MM.1S (cell line): ENCODE results near the gene MAMLD1.

Experiments used
- DNase-seq: peaks from one replicate; pipeline ENCODE4 v3.0.0-alpha.2; 2015
- H2AFZ ChIP-seq: fragments of 300-600 bp; sonication (generic); 2 replicates; pipeline ENCODE4 v1.6.0; 2016; ENCODE audit warnings: antibody characterized with exemption, low read length
- H3F3A ChIP-seq: fragments of 300-600 bp; sonication (generic); 2 replicates; pipeline ENCODE4 v1.6.1; 2016; ENCODE audit warnings: mild to moderate bottlenecking, antibody characterized with exemption, low read length, moderate library complexity, mixed read lengths; ENCODE audit not compliant: insufficient read depth
- H3K27ac ChIP-seq: fragments of 300-600 bp; sonication (generic); 2 replicates; pipeline ENCODE4 v1.5.1; 2016; ENCODE audit warnings: mild to moderate bottlenecking, low read length
- H3K27me3 ChIP-seq: fragments of 300-600 bp; sonication (generic); replicated peaks from 2 replicates; pipeline ENCODE4 v1.6.0; 2016; ENCODE audit warnings: low read length; ENCODE audit not compliant: insufficient read depth
- H3K36me3 ChIP-seq: fragments of 300-600 bp; sonication (generic); replicated peaks from 2 replicates; pipeline ENCODE4 v1.6.1; 2016; ENCODE audit warnings: mild to moderate bottlenecking, low read length, mixed read lengths; ENCODE audit not compliant: insufficient read depth
- H3K4me1 ChIP-seq: fragments of 300-600 bp; sonication (generic); 2 replicates; pipeline ENCODE4 v1.6.1; 2016; ENCODE audit warnings: low read length, mixed read lengths
- H3K4me2 ChIP-seq: fragments of 300-600 bp; sonication (generic); 2 replicates; pipeline ENCODE4 v1.6.0; 2016; ENCODE audit warnings: low read depth, low read length
- H3K4me3 ChIP-seq: fragments of 300-600 bp; sonication (generic); 2 replicates; pipeline ENCODE4 v1.5.1; 2016; ENCODE audit warnings: low read length, mixed read lengths
- H3K79me2 ChIP-seq: fragments of 300-600 bp; sonication (generic); 2 replicates; pipeline ENCODE4 v1.6.1; 2016; ENCODE audit warnings: mixed run types, low read length, mixed read lengths
- H3K9ac ChIP-seq: fragments of 300-600 bp; sonication (generic); 2 replicates; pipeline ENCODE4 v1.6.1; 2016; ENCODE audit warnings: low read length, mixed read lengths
- H3K9me2 ChIP-seq: fragments of 300-600 bp; sonication (generic); replicated peaks from 2 replicates; pipeline ENCODE4 v1.6.1; 2016; ENCODE audit warnings: mild to moderate bottlenecking, low read length, mixed read lengths; ENCODE audit not compliant: insufficient read depth
- H3K9me3 ChIP-seq: fragments of 300-600 bp; sonication (generic); replicated peaks from 2 replicates; pipeline ENCODE4 v1.6.1; 2016; ENCODE audit warnings: mild to moderate bottlenecking, low read length, mixed read lengths; ENCODE audit not compliant: insufficient read depth
- H4K20me1 ChIP-seq: fragments of 300-600 bp; sonication (generic); 2 replicates; pipeline ENCODE4 v1.6.1; 2016; ENCODE audit warnings: mild to moderate bottlenecking, low read length, moderate library complexity, mixed read lengths; ENCODE audit not compliant: insufficient read depth
- CTCF ChIP-seq: fragments of 300-600 bp; sonication (generic); IDR thresholded peaks from 2 replicates; pipeline ENCODE4 v1.5.1; 2016; ENCODE audit warnings: antibody characterized with exemption, low read length, mixed read lengths
- EZH2 ChIP-seq: fragments of 300-600 bp; sonication (generic); optimal IDR thresholded peaks from 2 replicates; pipeline ENCODE3; 2017; ENCODE audit warnings: low read depth, mild to moderate bottlenecking, antibody characterized with exemption, low read length, mixed read lengths
- EZH2phosphoT487 ChIP-seq: fragments of 300-600 bp; sonication (generic); IDR thresholded peaks from 2 replicates; pipeline ENCODE4 v1.6.1; 2018; ENCODE audit warnings: antibody characterized with exemption, low read length

Gene MAMLD1

DNA sequence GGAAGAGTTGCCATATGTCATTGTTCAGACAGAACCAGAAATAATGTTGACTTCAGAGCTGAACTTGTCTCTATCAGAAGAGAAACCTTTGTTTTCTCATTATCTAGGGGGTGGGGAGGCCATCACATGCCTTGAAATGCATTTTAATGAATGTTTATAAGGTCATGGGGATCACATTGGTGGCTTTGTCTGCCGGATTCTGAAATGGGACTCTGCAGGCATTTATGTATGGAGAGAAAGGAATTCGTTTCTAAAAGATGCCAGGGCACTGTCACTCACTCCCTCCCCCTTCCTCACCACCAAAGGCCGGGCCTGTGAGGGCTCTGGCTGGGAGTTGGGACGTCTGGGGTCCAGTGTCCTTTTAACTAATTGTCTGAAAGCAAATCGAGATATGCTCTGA is 102.2 kb downstream of the MAMLD1 start:
- Histone ChIP-seq H3F3A (no peaks in the 10 kb centered on the region), H3K79me2 (no peaks in the 10 kb centered on the region), H3K36me3 (no peaks in the 10 kb centered on the region), H3K9me2 (no peaks in the 10 kb centered on the region), H3K9ac (no peak overlapping the region), H3K27ac (no peak overlapping the region), H2AFZ (no peak overlapping the region), H3K9me3 (no peaks in the 10 kb centered on the region), H3K27me3 (no peaks in the 10 kb centered on the region), H3K4me2 (no peak overlapping the region), H4K20me1 (no peaks in the 10 kb centered on the region), H3K4me1 (no peaks in the 10 kb centered on the region), H3K4me3 (no peak overlapping the region)
- TF ChIP-seq EZH2phosphoT487 (no peak), CTCF (no peak), EZH2 (no peak)
- no peak for DNase-seq

DNA sequence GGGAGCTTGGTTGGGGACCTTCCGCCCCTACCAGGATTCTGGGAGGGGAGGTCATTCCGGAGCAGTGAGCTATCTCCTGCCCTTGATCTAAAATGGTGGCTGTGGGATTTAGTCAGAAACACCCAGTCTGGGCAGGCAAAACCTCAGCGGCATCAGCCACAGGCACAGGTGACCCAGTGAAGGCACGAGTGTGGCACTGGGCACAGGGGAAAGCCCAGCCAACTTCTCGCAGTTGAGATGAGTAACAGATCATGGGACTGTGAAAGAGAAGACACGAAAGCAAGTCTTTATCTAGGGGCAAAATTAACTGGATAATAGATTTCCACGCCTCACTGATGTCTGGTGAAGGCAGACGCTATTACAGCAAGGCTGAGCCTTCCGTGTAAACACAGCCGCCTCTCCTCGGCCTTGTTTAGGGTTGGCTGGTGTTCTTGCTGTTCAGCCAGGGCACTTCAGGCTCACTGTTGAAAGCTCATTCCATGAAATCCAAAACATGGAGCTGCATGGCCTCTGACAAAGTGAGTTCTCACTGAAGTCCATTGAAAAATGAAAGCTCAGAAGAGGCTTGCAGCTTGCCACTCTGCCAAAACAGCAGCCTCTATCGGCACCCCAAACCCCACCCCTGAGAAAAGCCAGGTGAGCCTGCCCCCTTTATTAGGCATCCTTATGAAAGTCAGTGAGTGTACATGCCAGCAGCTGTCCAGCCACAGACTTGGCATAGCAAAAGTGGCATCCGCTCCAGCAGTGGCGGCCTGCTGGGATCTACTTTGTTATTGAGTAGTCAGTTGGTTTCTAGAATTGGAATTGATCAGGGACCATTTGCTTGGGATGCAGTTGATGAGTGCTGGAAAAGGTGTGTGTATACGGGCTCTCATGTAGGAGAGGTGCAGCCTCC is 103.0 kb downstream of the MAMLD1 start:
- Histone ChIP-seq H3K4me1 (no peaks in the 10 kb centered on the region), H3K4me3 (no peak overlapping the region), H3K27ac (no peak overlapping the region), H3K9ac (no peak overlapping the region), H2AFZ (no peak overlapping the region), H3K79me2 (no peaks in the 10 kb centered on the region), H3K9me2 (no peaks in the 10 kb centered on the region), H3F3A (no peaks in the 10 kb centered on the region), H3K36me3 (no peaks in the 10 kb centered on the region), H3K27me3 (no peaks in the 10 kb centered on the region), H3K9me3 (no peaks in the 10 kb centered on the region), H4K20me1 (no peaks in the 10 kb centered on the region), H3K4me2 (no peak overlapping the region)
- DNase-seq, result no peak
- TF ChIP-seq EZH2phosphoT487, result no peak
- no peak for TF ChIP-seq EZH2
- no peak for TF ChIP-seq CTCF

GRCh38 chrX:150472306-150472705 is 109.2 kb downstream of the MAMLD1 start:
- TF ChIP-seq EZH2phosphoT487 (no peak), CTCF (no peak), EZH2 (no peak)
- Histone ChIP-seq H3K36me3 (no peaks in the 10 kb centered on the region), H3K4me3 (no peak overlapping the region), H3K9me3 (no peaks in the 10 kb centered on the region), H3K27me3 (no peaks in the 10 kb centered on the region), H3K4me1 (no peaks in the 10 kb centered on the region), H2AFZ (no peak overlapping the region), H3K9ac (no peak overlapping the region), H3K4me2 (no peak overlapping the region), H3K79me2 (no peaks in the 10 kb centered on the region), H4K20me1 (no peaks in the 10 kb centered on the region), H3K9me2 (no peaks in the 10 kb centered on the region), H3F3A (no peaks in the 10 kb centered on the region), H3K27ac (no peak overlapping the region)
- no peak for DNase-seq
